AG09319 (cell line): ENCODE results near the gene C9orf72.

Source experiments
- DNase-seq: peaks from one replicate; pipeline ENCODE4 v3.0.0-alpha.2; 2010; ENCODE audit warnings: low read depth; ENCODE audit errors: extremely low read depth
- CTCF ChIP-seq: IDR thresholded peaks from 2 replicates; pipeline ENCODE4 v1.5.1; 2011; ENCODE audit warnings: low read depth, mild to moderate bottlenecking, inconsistent platforms, low read length, moderate library complexity

The C9orf72 gene

GRCh38 chr9:27518006-27518405 lies 55.3 kb downstream of the C9orf72 start:
- DNase-seq, result no peak
- TF ChIP-seq CTCF, result no peak

- TF ChIP-seq CTCF, result no peak
- no peak for DNase-seq
Measured at GRCh38 chr9:27514551-27514950, 58.7 kb downstream of the C9orf72 start.

GRCh38 chr9:27511771-27512170 lies 61.5 kb downstream of the C9orf72 start:
- DNase-seq, result no peak
- no peak for TF ChIP-seq CTCF

- DNase-seq, result no peak
- TF ChIP-seq CTCF, result no peak
Measured at GRCh38 chr9:27510780-27511179, 62.5 kb downstream of the C9orf72 start.

GRCh38 chr9:27506981-27507380 lies 66.3 kb downstream of the C9orf72 start:
- DNase-seq, result no peak
- no peak for TF ChIP-seq CTCF

- DNase-seq, result no peak
- TF ChIP-seq CTCF, result no peak
Measured at GRCh38 chr9:27505744-27506161, 67.5 kb downstream of the C9orf72 start.

GRCh38 chr9:27504259-27504658 lies 69.0 kb downstream of the C9orf72 start:
- no peak for DNase-seq
- TF ChIP-seq CTCF, result no peak
